IPS DF 19.7 (cell line): ENCODE measurements around the gene SLITRK3.

Experiments used
- DNase-seq: peaks from one replicate; pipeline ENCODE4 v3.0.0-alpha.2; 2013; ENCODE audit warnings: low read depth, low spot score

SLITRK3 gene, protein sequence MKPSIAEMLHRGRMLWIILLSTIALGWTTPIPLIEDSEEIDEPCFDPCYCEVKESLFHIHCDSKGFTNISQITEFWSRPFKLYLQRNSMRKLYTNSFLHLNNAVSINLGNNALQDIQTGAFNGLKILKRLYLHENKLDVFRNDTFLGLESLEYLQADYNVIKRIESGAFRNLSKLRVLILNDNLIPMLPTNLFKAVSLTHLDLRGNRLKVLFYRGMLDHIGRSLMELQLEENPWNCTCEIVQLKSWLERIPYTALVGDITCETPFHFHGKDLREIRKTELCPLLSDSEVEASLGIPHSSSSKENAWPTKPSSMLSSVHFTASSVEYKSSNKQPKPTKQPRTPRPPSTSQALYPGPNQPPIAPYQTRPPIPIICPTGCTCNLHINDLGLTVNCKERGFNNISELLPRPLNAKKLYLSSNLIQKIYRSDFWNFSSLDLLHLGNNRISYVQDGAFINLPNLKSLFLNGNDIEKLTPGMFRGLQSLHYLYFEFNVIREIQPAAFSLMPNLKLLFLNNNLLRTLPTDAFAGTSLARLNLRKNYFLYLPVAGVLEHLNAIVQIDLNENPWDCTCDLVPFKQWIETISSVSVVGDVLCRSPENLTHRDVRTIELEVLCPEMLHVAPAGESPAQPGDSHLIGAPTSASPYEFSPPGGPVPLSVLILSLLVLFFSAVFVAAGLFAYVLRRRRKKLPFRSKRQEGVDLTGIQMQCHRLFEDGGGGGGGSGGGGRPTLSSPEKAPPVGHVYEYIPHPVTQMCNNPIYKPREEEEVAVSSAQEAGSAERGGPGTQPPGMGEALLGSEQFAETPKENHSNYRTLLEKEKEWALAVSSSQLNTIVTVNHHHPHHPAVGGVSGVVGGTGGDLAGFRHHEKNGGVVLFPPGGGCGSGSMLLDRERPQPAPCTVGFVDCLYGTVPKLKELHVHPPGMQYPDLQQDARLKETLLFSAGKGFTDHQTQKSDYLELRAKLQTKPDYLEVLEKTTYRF

DNA sequence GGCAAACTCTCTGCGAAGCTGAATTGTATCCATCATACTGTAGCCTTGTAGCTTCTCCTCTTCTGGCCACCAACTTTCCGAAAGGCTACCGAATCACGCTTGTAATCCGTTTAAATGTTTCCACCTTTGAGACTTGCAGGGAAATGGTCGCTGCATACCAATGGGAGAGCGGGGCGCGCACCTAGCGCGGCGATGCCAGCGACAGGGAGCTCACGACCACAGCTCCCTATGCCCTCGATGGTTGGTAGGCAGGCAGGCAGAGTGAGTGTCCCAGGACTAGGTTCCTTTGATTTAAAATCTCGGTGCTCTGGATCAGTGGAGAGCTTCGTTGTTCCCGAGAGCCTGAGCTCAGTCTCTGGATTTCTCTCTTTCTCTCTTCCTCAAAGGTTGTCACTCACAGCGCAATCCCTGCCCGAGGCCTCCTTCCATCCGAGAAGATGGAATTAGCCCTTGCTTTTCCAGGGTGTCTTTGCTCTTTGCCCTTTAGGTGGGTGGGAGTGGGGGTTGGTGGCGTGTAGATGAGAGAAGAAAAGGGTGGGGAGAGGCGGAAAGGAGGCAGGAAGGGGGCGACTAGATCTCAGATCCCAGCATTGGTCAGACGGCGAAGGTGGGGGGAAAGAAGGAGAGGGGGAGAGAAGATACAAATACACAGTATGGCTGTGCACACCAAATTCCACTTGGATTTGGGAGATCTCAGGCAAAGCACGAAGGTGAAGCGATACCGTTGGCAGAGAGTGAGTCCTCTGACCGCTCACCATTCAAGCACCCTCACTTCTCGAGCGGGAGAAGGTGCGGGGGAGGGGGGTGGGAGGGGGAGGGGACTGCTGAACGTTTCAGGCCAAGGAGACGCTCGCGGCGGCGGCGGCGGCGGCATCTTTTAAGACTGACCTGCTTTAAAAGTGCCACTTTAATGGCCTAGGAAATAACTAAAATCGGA lies at the start of gene SLITRK3:
Gene SLITRK3 (minus strand): TSS at position 745 of the 937 bp plus-strand sequence. CDS start 5,554 bp downstream, outside the sequence.
- DNase-seq = no peak

DNA sequence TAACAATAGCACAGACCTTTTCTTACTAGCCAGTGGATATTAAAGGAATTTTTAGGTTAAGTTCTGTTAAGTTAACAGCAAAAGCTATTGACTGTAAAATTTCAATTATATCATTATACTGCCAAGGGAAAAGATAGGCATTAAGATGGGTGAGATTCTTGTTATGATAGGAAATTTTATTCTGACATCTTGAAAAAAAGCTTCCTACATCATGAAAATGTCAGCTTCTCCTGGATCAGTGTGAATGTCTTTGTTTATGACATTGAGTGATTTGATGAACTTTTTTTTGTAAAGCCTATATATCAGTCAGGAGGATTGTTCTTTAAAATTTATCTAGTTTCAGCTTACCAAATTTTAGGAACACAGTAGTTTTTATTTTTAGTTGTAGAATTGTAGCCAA lies 47.4 kb upstream of the SLITRK3 start:
- DNase-seq = no peak

DNA sequence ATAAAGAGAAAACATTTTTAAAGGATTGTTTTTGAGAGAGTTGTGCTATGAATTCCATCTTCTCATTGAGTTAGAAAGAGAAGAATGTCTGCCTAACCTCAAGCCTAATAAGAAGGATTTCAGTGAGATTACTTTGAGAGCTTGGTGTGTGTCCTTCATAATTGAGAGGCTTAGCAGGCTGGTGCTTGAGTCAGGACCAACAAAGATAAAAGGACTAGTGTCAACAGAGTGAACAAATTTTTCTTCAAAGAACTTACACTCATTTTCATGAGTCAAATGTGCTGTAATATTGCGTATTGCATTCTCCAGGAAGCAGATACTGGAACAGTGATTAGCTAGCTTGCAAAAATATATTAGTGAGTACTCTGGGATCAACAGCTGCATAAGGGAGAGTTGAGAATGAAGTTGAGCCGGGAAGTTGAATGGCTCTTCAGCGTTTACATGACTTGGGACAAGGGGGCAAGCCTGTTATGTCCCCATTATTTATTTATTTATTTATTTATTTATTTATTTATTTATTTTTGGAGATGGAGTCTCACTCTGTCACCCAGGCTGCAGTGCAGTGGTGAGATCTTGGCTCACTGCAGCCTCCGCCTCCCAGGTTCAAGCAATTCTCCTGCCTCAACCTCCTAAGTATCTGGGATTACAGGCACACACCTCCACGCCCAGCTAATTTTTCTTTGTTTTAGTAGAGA lies 37.5 kb upstream of the SLITRK3 start:
- no peak for DNase-seq

DNA sequence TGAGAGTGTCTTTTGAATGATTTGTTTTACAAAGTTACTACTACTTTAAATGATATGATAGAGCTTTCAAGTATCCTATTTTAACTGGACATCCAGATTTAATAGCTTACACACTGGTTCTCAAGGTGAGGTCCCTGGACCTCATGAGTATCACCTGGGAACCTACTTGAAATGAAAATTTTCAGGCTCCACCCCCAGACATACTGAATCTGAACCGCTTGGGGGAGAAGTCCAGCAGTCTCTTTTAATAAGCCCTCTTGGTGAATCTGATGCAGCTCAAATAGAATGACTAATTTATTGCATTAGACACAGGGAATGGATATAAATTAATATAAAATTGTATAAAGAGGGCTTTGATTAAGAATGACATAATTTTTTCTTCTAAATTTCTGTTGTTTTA lies 29.4 kb upstream of the SLITRK3 start:
- no peak for DNase-seq

DNA sequence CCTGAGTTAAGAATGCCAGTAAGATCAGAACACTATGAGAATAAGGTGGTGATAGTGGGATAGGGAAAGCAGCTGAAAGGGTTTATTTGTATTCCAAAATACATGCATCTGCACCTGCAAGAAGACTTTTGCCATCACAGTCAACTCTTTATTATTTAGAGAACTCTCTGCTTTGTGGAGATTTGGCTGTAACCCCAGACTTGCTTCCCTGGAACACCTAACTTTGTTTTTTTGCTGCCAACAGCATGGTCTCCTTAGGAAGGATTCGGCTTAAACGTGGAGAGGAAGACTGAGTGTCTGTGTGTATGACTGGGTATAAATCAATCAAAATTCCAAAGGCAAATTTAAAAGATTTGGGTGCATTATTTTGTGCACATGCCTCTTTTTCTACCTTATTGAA lies 21.6 kb upstream of the SLITRK3 start:
- no peak for DNase-seq

DNA sequence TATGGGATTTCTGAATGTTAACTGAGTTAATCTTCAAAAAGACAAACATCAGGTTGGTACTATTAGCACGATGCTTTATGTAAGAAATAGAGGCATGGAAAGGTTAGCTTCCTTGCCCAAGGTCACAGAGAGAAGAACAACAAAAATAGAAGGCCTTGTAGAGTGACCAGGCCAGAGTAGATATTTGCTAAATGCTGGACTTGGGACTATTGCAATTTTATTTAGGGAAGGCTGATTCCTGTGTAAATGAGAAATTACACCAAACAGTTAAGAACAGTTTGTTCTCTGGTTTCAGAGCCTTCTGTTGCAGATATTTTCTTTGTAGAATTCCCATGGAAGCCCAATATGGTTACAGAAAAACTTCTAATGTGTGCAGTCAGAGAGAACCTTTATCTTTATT lies 16.4 kb upstream of the SLITRK3 start:
- DNase-seq = no peak

DNA sequence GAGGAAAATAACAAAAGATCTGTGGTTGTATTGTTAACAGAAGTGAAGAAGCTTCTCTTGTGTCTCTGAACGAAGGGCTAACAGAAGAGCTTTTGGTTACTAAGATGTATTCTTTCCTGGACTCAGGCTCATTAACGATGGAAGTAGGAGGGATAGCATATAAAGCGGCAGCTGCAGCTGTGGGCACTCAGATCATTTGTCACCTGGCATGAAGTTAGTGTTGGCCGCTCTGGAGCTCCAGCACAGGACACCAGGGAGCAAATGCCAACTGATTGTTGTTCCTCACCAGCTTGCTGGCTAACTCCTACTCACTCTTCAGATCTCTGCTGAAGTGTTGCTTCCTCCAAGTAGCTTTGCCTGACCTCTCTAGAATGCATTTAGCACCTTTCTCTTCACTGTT lies 15.5 kb upstream of the SLITRK3 start:
- DNase-seq = no peak

DNA sequence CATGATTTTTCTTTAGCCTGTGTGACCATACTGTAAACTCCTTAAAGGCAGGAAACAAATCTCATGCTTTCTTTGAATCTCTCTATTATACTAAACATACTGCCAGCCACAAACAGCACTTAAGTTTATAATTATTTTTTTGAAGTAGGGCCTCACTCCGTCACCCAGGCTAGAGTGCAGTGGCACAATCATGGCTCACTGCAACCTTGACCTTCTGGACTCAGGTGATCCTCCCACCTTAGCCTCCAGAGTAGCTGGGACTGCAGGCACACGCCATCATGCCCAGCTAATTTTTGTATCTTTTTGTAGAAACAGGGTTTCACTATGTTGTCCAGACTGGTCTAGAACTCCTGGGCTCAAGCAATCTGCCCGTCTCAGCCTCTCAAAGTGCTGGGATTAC lies 14.5 kb upstream of the SLITRK3 start:
- DNase-seq = no peak

DNA sequence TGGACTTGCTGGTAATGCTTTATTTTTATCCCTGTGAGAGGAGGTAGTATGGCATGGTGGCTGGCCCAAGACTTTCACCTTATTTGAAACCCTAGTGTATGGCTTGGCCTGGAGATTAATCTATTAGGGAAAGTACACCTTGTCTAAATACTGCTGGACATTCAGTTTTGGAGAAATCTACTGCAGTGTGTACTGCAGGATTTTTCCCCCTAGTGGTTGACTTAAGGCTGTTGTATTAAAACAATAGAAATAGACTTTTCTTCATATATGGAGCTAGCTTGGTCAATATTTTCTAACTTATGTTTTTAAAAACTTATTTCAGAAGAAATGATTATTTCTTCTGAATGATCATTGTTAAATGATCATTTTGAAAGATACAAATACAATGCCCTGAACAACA lies 13.9 kb upstream of the SLITRK3 start:
- DNase-seq = no peak

DNA sequence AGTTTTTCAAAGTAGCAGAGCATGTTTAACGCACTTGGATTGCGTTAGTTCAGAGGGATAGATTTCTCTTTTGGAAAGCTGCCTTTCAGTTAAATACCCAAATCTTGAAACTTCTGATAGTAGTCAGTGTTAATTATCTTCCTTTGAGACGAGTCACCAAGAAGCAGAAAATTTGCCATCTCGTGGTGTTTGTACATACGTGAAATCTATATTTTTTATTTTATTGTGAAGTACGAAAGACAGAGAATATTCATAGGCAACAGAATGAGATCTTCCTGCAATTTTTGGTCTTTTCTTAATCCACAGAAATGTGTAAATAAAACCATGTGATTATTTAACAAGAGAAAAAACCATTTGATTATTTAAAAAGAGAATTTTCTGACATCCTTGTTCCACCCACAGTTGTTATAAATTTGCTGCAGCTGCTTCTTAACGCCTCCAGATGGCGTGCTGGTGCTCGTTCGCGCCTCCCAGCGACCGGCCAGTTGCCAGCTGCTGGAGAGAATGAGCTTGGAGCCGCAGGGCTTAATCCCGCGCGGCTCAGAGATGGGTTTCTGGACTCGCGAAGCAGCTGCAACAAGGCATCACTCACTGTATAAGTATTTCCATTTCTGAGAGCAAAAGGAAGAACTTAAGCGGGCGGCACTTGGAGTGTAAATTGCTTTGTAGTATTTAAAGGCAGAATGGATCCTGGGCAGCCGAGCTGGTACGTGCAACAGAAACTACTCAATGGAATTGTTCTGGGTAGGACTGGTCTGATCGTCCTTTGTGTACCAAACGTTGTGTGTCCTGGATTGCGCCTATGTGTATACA lies 10.5 kb upstream of the SLITRK3 start:
- no peak for DNase-seq

DNA sequence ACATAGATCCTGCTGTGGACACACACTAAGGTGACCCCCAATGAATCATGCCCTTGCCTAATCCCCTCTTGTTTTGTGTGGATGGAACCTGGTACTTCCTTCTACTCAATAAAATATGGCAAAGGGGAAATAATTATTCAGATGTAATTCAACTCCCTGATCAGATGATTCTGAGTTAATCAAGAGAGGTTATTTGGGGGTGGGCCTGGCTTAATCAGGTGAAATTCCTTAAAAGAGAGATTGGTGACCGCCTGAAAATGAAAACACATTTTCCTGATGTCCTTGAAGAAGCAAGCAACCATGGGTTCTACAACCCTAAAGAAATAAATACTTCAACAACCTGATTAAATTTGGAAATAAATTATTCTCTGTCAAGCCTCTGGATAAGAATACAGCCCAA lies 8.3 kb upstream of the SLITRK3 start:
- no peak for DNase-seq

DNA sequence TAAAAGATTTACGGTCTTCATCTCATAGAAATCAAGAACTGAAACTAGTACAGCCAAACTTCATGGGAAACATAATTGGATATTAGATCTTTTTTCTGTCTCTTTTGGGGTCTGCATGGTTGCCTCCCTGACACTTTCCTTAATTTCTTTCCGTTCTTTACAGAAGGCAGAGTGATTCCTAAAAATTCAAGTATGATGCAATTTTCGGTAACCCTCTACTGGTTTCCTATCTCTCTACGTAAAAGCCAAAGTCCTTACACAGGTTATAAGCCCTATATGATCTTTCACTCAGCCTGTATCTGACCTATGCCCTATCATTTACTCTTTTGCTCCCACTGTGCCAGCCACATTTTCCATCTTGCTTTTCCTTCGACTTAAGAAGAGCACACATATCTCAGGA lies 6.8 kb upstream of the SLITRK3 start:
- DNase-seq = no peak

DNA sequence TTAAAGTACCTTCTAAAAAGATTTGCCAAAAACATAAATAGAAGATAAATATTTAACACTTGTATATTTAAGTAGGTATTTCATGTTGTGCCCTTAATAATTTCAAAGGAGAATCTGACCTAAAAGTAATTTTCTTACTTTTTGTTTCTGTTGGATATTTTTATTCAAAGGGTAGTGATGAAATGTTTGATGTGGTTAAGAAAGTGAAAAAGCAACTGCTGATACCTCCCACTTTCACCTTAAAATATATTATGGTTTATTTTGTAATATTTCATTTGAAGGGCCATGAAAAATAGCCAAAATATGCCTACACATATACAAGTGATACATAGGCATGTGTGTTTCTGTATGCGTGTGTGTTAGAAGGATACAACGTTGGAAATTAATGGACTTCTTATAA lies 5.8 kb upstream of the SLITRK3 start:
- DNase-seq = no peak

DNA sequence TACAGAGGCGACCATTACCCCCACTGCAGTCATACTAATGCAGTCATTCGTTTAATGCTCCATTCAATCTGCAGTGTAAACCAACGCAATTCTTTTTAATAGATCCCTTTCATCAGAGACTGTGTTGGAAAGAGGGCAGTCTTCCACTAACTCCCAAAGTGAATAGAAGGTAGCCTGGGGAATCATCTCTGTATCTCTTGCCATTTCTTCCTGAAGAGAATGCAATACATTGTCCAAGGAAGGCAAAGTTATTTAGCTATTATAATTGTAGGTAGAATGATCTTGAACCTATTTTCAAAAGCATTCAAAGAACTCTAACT lies 1.3 kb upstream of the SLITRK3 start:
- no peak for DNase-seq

DNA sequence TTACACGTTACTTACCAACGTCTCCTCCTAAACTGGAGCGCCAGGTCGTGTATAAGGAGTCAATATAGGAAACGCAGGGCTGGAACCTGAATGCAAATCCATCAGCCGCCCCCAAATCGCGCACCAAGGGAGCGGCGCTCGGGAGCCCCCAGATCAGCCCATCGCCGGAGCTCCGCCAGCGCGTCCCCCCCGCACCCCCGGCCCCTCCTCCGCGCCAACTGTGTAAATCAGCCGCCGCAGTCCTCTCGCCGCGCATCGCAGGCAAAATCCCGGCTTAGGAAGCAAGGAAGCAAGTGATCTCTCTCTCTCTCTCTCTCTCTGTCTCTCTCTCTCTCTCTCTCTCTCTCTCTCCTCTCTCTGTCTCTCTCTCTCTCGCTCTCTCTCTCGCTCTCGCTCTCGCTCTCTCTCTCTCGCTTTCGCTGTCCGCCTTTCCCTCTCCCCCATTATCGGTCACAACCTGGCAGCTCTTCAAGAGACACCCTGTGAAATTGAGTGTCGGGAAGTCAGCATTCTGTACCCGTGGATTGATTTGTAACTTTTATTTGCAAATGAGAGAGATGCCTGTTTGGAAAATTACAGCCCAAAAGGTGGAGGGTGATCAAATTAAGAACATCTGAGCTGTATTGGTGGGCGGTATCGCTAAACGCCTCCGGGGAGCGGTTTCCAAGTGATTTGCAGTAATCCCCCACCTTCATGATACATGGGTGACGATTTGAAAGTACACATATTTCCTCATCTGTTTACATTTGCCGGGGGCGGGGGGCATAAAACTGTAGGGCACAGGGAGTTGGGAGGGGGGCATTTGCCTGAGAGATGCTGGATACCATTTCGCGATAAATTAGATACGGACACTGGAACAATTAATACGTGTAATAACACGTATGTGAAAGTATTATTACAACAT lies 645 bp upstream of the SLITRK3 start:
- DNase-seq = no peak

DNA sequence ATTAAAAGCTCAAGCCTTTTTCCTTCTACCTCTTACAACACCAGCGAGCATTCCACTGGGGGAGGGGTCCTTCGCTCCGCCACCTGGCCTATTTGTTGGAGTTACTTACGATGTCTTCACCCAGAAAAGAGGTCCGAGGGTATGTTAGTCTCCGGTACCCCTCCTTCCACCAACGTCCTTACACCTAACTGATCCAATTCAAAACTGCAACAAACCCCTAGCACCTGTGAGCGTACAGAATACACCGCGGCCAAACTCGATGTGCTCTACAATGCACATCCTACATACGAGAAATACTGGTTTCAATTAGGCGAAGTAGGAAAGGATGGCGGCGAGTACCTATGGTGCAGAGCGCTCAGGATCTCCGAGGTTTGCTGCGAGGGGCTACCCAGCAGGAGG lies 944 bp downstream of the SLITRK3 start:
- no peak for DNase-seq

DNA sequence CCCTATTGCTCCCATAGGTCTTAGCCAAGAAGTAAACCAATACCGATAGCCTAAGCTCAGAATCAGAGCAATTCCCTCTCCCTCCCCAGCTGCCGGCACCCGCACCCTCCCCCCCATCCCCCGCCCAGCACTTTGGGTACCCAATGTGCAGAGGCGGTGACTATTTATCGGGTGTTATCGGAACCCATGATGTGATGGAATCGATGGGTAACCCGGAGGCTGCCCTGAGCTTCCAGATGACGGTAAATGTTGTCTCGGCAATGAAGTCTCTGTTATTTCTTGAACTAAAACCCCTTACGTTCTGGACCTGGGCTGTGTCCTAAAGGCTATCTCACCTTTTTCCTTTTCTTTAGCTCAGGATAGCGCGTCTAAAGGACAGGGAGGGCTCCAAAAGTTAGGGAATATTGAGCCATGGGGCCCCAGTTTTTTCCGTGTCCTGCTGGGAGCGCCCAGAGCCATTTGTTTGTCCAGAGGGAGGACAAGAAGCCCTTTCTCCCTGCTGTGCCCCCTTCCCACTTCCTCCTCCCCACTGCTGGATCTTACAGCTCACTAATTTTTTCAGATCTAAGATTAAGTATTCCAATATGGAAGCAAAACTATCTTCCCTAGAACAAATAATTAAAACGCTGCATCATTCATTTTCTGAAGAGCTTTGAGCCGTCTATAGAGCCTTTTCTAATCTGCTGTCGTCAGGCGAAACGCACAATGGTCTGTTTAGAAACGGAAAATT lies 1.5 kb downstream of the SLITRK3 start:
- DNase-seq = no peak
